Lung (tissue), 12 donors: ENCODE measurements around the gene SLC38A9. TPM values are rescaled to one million over a fixed set of nuclear protein-coding genes. Genes with fewer than 3 reads are reported as not detected.

ENCODE experiments used
- ATAC-seq: fragments of 200-7000 bp; cut with Tn5 transposase; one replicate; pipeline ENCODE4 v1.9.1; 2020; ENCODE audit warnings: moderate number of reproducible peaks; ENCODE audit not compliant: insufficient read depth, low FRiP score
- DNase-seq, 3 donors: peaks; one replicate each; pipeline ENCODE4 v3.0.0-alpha.2; 2013 to 2017
- H3K27ac ChIP-seq, 2 donors: one replicate each; pipeline ENCODE4 v1.5.1; 2013; ENCODE audit warnings: mild to moderate bottlenecking in 2 of 2, moderate library complexity in 2 of 2, control low read depth in 1 of 2, inconsistent platforms in 1 of 2, low read depth in 1 of 2, low read length in 1 of 2
- H3K27me3 ChIP-seq, 3 donors: one replicate each; pipeline ENCODE4 v1.5.1; 2013; ENCODE audit warnings: low read length in 2 of 3; ENCODE audit not compliant: control insufficient read depth in 3 of 3, insufficient read depth in 3 of 3
- H3K36me3 ChIP-seq, 4 donors: one replicate each; pipeline ENCODE4 v1.5.1; 2013; ENCODE audit warnings: low read length in 4 of 4, mild to moderate bottlenecking in 1 of 4, moderate library complexity in 1 of 4; ENCODE audit not compliant: control insufficient read depth in 4 of 4, insufficient read depth in 4 of 4
- H3K4me1 ChIP-seq, 5 donors: one replicate each; pipeline ENCODE4 v1.5.1; 2013; ENCODE audit warnings: low read length in 5 of 5, mild to moderate bottlenecking in 2 of 5, moderate library complexity in 1 of 5; ENCODE audit not compliant: control insufficient read depth in 5 of 5, insufficient read depth in 5 of 5
- H3K4me3 ChIP-seq: one replicate; pipeline ENCODE4 v1.5.1; 2013; ENCODE audit warnings: mild to moderate bottlenecking, control low read depth, moderate library complexity
- H3K9ac ChIP-seq, 2 donors: one replicate each; pipeline ENCODE4 v1.5.1; 2013; ENCODE audit warnings: low read length in 2 of 2, control low read depth in 1 of 2; ENCODE audit not compliant: insufficient read depth in 1 of 2
- H3K9me3 ChIP-seq, 4 donors: one replicate each; pipeline ENCODE4 v1.5.1; 2013; ENCODE audit warnings: low read length in 3 of 4, mild to moderate bottlenecking in 1 of 4, moderate library complexity in 1 of 4; ENCODE audit not compliant: control insufficient read depth in 4 of 4, insufficient read depth in 3 of 4
- CTCF ChIP-seq: IDR thresholded peaks from 2 replicates; pipeline ENCODE4 v1.5.1; 2012; ENCODE audit warnings: mild to moderate bottlenecking; ENCODE audit errors: control extremely low read depth, extremely low read depth
- WGBS, 2 donors: extraction: QIAGEN DNeasy Blood & Tissue Kit; methylation state at CpG; one replicate each; pipeline ENCODE4 v1.1.7; 2013; 5-methylcytosine and 5-hydroxymethylcytosine counted together
- polyA plus RNA-seq, 2 donors: library from polyadenylated mRNA; stranded (reverse); fragments of 200-250 nt; gene quantifications; one replicate each; pipeline ENCODE4 v1.2.1, GENCODE V29; 2013
- total RNA-seq, 2 donors: library from RNA; depleted of rRNA in 1 of 2; stranded (reverse); fragments of >200 nt in 1 of 2; gene quantifications; one replicate each; pipeline ENCODE4 v1.2.1, GENCODE V29; 2014 to 2021
- donor health status: control.
- donor health status: control.
- donor health status: Bipolar disorder and iron deficiency.
- donor health status: healthy.
- donor health status: DM: yes; HTN: yes; CAD: no.

SLC38A9 gene
- total and polyA plus RNA-seq, 4 donors = 8.5 to 64.2 (median 14.5) TPM

GRCh38 chr5:55600086-55600485, 112.0 kb downstream of the SLC38A9 start:
- TF ChIP-seq CTCF = no peak
- ATAC-seq = no peak

DNA sequence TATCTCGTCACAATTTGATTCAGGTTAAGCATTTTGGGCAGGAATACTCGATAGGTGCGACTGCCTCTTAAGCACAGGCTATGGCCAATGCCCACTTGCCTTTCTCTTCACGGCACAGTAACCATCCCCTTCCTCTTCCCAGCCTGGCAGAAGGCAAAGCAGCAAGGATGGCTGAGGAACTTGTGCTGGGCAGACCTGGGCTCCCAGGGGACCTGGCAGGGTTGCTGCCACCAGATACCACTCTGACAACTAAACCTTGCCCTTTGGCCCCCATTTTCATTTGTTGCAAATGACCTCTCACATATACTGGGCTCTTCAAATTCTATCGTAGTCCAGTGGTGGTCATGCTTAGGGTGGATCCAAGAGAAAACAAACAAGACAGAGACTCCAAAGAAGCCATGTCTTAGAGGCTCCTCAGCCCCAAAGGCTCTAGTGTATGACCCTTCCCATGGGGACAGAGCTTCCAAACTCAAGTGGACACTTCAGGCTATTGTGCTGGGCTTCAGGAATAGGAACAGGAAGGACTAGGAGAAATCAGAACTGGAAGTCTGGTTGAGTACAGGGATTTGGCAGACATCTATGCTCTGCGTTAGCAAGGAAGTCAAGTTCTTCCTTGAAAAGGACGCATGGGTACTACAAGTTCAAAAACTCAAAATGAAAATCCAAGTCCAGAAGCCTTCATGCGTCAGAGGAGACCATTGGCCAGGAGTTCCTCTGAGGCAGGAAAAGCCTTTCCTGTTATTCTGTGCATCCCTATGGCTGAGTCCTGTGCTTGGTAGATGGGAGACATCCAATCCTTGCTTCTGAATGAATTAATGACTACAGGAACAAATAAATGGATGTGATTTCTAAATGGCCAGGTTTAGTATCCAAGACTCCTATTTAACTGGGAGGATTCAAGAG, 112.7 kb downstream of the SLC38A9 start:
- Histone ChIP-seq H3K9me3 (no peaks in the 10 kb centered on the region), H3K4me3 (no peak overlapping the region), H3K27me3 (no peaks in the 10 kb centered on the region), H3K9ac (no peak overlapping the region), H3K36me3 (no peaks in the 10 kb centered on the region), H3K27ac (peak overlapping the region; percentile 88 to 96), H3K4me1 (peaks cover 10 to 70% (median 31%) of the 10 kb centered on the region in 5 donors)
- DNase-seq = no peak
- WGBS, 2 donors = 85 to 90% methylated on average over 8 of the region's 8 CpGs
- no peak for ATAC-seq
- no peak for TF ChIP-seq CTCF

More at GRCh38 chr5:55600086-55600485, 112.0 kb downstream of the SLC38A9 start:
- no peaks in the 10 kb centered on the region for H3K27me3 ChIP-seq
- no peaks in the 10 kb centered on the region for H3K9me3 ChIP-seq
- WGBS, 2 donors = 68 to 69% methylated on average over 3 of the region's 3 CpGs
- no peaks in the 10 kb centered on the region for H3K36me3 ChIP-seq
- peak overlapping the region; percentile 88 to 96 for H3K27ac ChIP-seq
- H3K4me3 ChIP-seq = no peak overlapping the region
- H3K9ac ChIP-seq = peak overlapping the region in 1 of 2 donors; percentile 40
- peak in 1 of 3 donors; percentile 63 for DNase-seq
- H3K4me1 ChIP-seq = peaks cover 10 to 72% (median 36%) of the 10 kb centered on the region in 5 donors

DNA sequence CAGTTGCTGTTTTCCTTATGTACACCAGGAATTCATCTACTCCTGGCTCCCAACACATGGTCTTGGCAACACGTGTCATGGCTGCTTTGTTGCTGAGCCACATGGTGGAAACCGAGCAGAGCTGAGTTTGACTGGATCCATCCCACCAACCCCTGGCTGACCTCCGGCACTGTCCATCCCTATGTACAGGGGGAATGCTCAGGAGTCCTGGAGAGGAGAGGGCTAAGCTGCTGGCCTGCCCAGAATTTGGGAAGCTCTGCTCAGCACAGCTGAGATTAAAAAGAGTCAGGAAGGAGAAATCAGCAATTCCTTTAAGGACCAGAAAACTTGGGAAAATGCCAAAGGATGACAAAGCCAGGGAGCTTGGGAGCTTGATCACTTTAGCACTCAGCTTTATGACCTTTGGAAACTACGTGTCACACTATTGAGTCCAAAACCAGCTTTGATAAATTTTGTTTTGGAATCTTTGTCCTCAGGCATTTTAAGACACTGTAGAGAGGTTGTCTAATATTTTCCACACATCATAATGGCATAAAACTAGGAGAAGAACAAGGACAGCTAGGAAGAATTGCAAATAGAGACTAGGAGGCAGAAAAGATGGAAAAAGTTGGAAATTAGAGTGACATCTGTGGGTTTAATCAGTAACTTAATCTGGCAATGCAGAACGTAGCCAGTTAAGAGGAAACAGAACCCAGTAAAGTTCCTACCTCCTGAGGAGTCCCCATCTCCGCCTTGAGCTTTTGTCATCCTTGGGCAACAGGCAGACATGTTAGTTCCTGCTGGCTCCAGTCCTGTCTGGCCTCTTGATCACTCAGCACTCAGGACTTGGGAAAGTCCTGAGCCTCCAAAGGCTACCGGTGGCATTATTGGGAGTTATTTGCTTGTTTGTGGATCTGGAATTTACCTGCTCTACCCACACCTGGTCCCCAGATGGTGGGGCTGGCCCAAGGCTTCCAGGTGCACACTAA, 114.8 kb downstream of the SLC38A9 start:
- peak; percentile 87 to 97 (median 97) for DNase-seq
- Histone ChIP-seq H3K9me3 (no peaks in the 10 kb centered on the region), H3K36me3 (no peaks in the 10 kb centered on the region), H3K27me3 (no peaks in the 10 kb centered on the region), H3K4me1 (peaks cover 10 to 53% (median 23%) of the 10 kb centered on the region in 5 donors), H3K27ac (peak overlapping the region; percentile 70 to 77), H3K9ac (no peak overlapping the region), H3K4me3 (no peak overlapping the region)
- 59% methylated on average over 7 of the region's 7 CpGs for whole genome bisulfite sequencing, 2 donors
- no peak for TF ChIP-seq CTCF
- no peak for ATAC-seq
